MM.1S (cell line): Measurements from ENCODE around the gene RNF220.

ENCODE experiments used
- DNase-seq: peaks from one replicate; pipeline ENCODE4 v3.0.0-alpha.2; 2015
- H2AFZ ChIP-seq: fragments of 300-600 bp; sonication (generic); 2 replicates; pipeline ENCODE4 v1.6.0; 2016; ENCODE audit warnings: antibody characterized with exemption, low read length
- H3F3A ChIP-seq: fragments of 300-600 bp; sonication (generic); 2 replicates; pipeline ENCODE4 v1.6.1; 2016; ENCODE audit warnings: mild to moderate bottlenecking, antibody characterized with exemption, low read length, moderate library complexity, mixed read lengths; ENCODE audit not compliant: insufficient read depth
- H3K27ac ChIP-seq: fragments of 300-600 bp; sonication (generic); 2 replicates; pipeline ENCODE4 v1.5.1; 2016; ENCODE audit warnings: mild to moderate bottlenecking, low read length
- H3K27me3 ChIP-seq: fragments of 300-600 bp; sonication (generic); replicated peaks from 2 replicates; pipeline ENCODE4 v1.6.0; 2016; ENCODE audit warnings: low read length; ENCODE audit not compliant: insufficient read depth
- H3K36me3 ChIP-seq: fragments of 300-600 bp; sonication (generic); replicated peaks from 2 replicates; pipeline ENCODE4 v1.6.1; 2016; ENCODE audit warnings: mild to moderate bottlenecking, low read length, mixed read lengths; ENCODE audit not compliant: insufficient read depth
- H3K4me1 ChIP-seq: fragments of 300-600 bp; sonication (generic); 2 replicates; pipeline ENCODE4 v1.6.1; 2016; ENCODE audit warnings: low read length, mixed read lengths
- H3K4me2 ChIP-seq: fragments of 300-600 bp; sonication (generic); 2 replicates; pipeline ENCODE4 v1.6.0; 2016; ENCODE audit warnings: low read depth, low read length
- H3K4me3 ChIP-seq: fragments of 300-600 bp; sonication (generic); 2 replicates; pipeline ENCODE4 v1.5.1; 2016; ENCODE audit warnings: low read length, mixed read lengths
- H3K79me2 ChIP-seq: fragments of 300-600 bp; sonication (generic); 2 replicates; pipeline ENCODE4 v1.6.1; 2016; ENCODE audit warnings: mixed run types, low read length, mixed read lengths
- H3K9ac ChIP-seq: fragments of 300-600 bp; sonication (generic); 2 replicates; pipeline ENCODE4 v1.6.1; 2016; ENCODE audit warnings: low read length, mixed read lengths
- H3K9me2 ChIP-seq: fragments of 300-600 bp; sonication (generic); replicated peaks from 2 replicates; pipeline ENCODE4 v1.6.1; 2016; ENCODE audit warnings: mild to moderate bottlenecking, low read length, mixed read lengths; ENCODE audit not compliant: insufficient read depth
- H3K9me3 ChIP-seq: fragments of 300-600 bp; sonication (generic); replicated peaks from 2 replicates; pipeline ENCODE4 v1.6.1; 2016; ENCODE audit warnings: mild to moderate bottlenecking, low read length, mixed read lengths; ENCODE audit not compliant: insufficient read depth
- H4K20me1 ChIP-seq: fragments of 300-600 bp; sonication (generic); 2 replicates; pipeline ENCODE4 v1.6.1; 2016; ENCODE audit warnings: mild to moderate bottlenecking, low read length, moderate library complexity, mixed read lengths; ENCODE audit not compliant: insufficient read depth
- CTCF ChIP-seq: fragments of 300-600 bp; sonication (generic); IDR thresholded peaks from 2 replicates; pipeline ENCODE4 v1.5.1; 2016; ENCODE audit warnings: antibody characterized with exemption, low read length, mixed read lengths
- EZH2 ChIP-seq: fragments of 300-600 bp; sonication (generic); optimal IDR thresholded peaks from 2 replicates; pipeline ENCODE3; 2017; ENCODE audit warnings: low read depth, mild to moderate bottlenecking, antibody characterized with exemption, low read length, mixed read lengths
- EZH2phosphoT487 ChIP-seq: fragments of 300-600 bp; sonication (generic); IDR thresholded peaks from 2 replicates; pipeline ENCODE4 v1.6.1; 2018; ENCODE audit warnings: antibody characterized with exemption, low read length

RNF220 gene

GRCh38 chr1:44584167-44584566 is 179.1 kb downstream of the RNF220 start:
- DNase-seq = no peak
- Histone ChIP-seq H3F3A (no peaks in the 10 kb centered on the region), H2AFZ (no peak overlapping the region), H3K27me3 (no peaks in the 10 kb centered on the region), H3K36me3 (no peaks in the 10 kb centered on the region), H3K9me2 (no peaks in the 10 kb centered on the region), H3K4me1 (0 out of 2 replicates have a peak, but pooled peaks cover 4% of the 10 kb centered on the region), H3K9ac (no peak overlapping the region), H3K79me2 (no peaks in the 10 kb centered on the region), H3K4me3 (no peak overlapping the region), H4K20me1 (no peaks in the 10 kb centered on the region), H3K27ac (no peak overlapping the region), H3K4me2 (no peak overlapping the region), H3K9me3 (no peaks in the 10 kb centered on the region)
- no peak for TF ChIP-seq EZH2phosphoT487
- TF ChIP-seq EZH2 = no peak
- TF ChIP-seq CTCF = no peak

GRCh38 chr1:44585315-44585920 is 180.4 kb downstream of the RNF220 start:
- TF ChIP-seq EZH2 = no peak
- TF ChIP-seq CTCF = no peak
- no peak for TF ChIP-seq EZH2phosphoT487

GRCh38 chr1:44587796-44588460 is 182.9 kb downstream of the RNF220 start:
- no peak overlapping the region for H3K9ac ChIP-seq
- no peaks in the 10 kb centered on the region for H3K36me3 ChIP-seq
- no peaks in the 10 kb centered on the region for H3F3A ChIP-seq
- no peaks in the 10 kb centered on the region for H3K9me3 ChIP-seq
- H2AFZ ChIP-seq = no peak overlapping the region
- H3K4me3 ChIP-seq = no peak overlapping the region
- H3K9me2 ChIP-seq = no peaks in the 10 kb centered on the region
- no peak overlapping the region for H3K27ac ChIP-seq
- no peak for DNase-seq
- H4K20me1 ChIP-seq = no peaks in the 10 kb centered on the region
- no peaks in the 10 kb centered on the region for H3K27me3 ChIP-seq
- H3K4me2 ChIP-seq = no peak overlapping the region
- 0 out of 2 replicates have a peak, but pooled peaks cover 4% of the 10 kb centered on the region for H3K4me1 ChIP-seq
- TF ChIP-seq CTCF (no peak), EZH2phosphoT487 (no peak), EZH2 (no peak)
- no peaks in the 10 kb centered on the region for H3K79me2 ChIP-seq

More at GRCh38 chr1:44585315-44585920, 180.4 kb downstream of the RNF220 start:
- Histone ChIP-seq H3K4me2 (no peak overlapping the region), H3K9me2 (no peaks in the 10 kb centered on the region), H3F3A (no peaks in the 10 kb centered on the region), H3K79me2 (no peaks in the 10 kb centered on the region), H3K4me1 (0 out of 2 replicates have a peak, but pooled peaks cover 4% of the 10 kb centered on the region), H3K27me3 (no peaks in the 10 kb centered on the region), H3K9ac (no peak overlapping the region), H3K27ac (no peak overlapping the region), H3K9me3 (no peaks in the 10 kb centered on the region), H3K36me3 (no peaks in the 10 kb centered on the region), H2AFZ (no peak overlapping the region), H3K4me3 (no peak overlapping the region), H4K20me1 (no peaks in the 10 kb centered on the region)
- DNase-seq = no peak
